Measurements from ENCODE around the gene APOF. TPM values are rescaled to one million over a fixed set of nuclear protein-coding genes. Genes with fewer than 3 reads are reported as not detected.

Gene APOF
- total and polyA plus RNA-seq, 9 of the 15 experiments (the other 6 are each of a cell fraction or from before 2014, with no cell fraction given) = 0.09 to 0.15 (median 0.12) TPM; not detected in 5

DNA sequence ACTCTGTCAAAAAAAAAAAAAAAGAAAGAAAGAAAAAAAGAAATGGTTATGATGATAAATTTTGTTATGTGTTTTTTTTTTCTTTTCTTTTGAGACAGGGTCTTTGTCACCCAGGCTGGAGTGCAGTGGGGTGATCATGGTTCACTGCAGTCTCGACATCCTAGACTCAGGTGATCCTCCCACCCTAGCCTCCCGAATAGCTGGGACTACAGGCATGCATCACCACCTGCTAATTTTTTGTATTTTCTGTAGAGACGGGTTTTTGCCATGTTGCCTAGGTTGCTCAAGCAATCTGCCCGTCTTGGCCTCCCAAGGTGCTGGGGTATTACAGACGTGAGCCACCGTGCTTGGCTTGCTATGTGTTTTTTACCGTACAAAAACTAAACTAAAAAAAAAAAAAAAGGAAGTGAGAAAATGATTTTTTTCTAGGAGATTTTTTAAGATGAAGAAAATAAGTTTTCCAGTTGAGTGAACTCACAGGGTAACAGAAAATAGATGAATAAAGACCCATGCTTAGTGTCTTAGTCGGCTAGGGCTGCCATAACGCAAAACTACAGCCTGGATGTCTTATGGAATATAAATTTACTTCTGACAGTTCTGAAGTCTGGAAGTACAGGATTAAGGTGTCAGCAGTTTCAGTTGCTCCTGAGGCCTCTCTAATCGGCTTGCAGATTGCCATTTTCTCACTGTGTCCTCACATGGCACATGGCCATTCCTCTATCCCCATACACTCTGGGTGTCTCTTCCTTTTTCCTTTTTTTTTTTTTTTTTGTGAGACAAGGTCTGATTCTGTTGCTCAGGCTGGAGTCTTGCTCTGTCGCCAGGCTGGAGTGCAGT is 13.2 kb upstream of the APOF start (continued):
- TF ChIP-seq, protein P1, sequence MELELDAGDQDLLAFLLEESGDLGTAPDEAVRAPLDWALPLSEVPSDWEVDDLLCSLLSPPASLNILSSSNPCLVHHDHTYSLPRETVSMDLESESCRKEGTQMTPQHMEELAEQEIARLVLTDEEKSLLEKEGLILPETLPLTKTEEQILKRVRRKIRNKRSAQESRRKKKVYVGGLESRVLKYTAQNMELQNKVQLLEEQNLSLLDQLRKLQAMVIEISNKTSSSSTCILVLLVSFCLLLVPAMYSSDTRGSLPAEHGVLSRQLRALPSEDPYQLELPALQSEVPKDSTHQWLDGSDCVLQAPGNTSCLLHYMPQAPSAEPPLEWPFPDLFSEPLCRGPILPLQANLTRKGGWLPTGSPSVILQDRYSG (tag; conservative IDR thresholded peaks at IDR 0.05; ENCODE audit: low read depth) = no peak
- TF ChIP-seq MAFF (IDR thresholded peaks at IDR 0.05; ENCODE audit: low read length) (peak; percentile 54), NR3C1 (CRISPR knock-in tag; IDR thresholded peaks at IDR 0.05) (no peak), HNRNPUL1 (IDR thresholded peaks at IDR 0.05; ENCODE audit: low read length) (no peak), FOXK2 (conservative IDR thresholded peaks at IDR 0.05 in 1 of 2, IDR thresholded peaks at IDR 0.05 in 1 of 2; ENCODE audit: low read depth in 2 of 2) (no peak), ZNF696 (CRISPR knock-in tag; conservative IDR thresholded peaks at IDR 0.05) (no peak), ZNF785 (CRISPR knock-in tag; IDR thresholded peaks at IDR 0.05) (no peak), KAT8 (IDR thresholded peaks at IDR 0.05; ENCODE audit: low read depth) (no peak), SRSF7 (optimal IDR thresholded peaks at IDR 0.05; ENCODE audit: low read depth, low read length) (no peak), KAT7 (CRISPR knock-in tag; IDR thresholded peaks at IDR 0.05; ENCODE audit: borderline replicate concordance) (no peak), NEUROD1 (IDR thresholded peaks at IDR 0.05; ENCODE audit: borderline replicate concordance, low read depth, low read length, partially characterized antibody) (no peak), STAT5A (IDR thresholded peaks at IDR 0.05; ENCODE audit: borderline replicate concordance, low read length) (0 out of 2 replicates have a peak, but pooled peaks have one; percentile 17), POLR2AphosphoS2 (IDR thresholded peaks at IDR 0.05; ENCODE audit: low read length) (no peak)
- TF ChIP-seq, protein P2, sequence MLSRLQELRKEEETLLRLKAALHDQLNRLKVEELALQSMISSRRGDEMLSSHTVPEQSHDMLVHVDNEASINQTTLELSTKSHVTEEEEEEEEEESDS (CRISPR knock-in tag; IDR thresholded peaks at IDR 0.05) = no peak
- TF ChIP-seq, protein P3, sequence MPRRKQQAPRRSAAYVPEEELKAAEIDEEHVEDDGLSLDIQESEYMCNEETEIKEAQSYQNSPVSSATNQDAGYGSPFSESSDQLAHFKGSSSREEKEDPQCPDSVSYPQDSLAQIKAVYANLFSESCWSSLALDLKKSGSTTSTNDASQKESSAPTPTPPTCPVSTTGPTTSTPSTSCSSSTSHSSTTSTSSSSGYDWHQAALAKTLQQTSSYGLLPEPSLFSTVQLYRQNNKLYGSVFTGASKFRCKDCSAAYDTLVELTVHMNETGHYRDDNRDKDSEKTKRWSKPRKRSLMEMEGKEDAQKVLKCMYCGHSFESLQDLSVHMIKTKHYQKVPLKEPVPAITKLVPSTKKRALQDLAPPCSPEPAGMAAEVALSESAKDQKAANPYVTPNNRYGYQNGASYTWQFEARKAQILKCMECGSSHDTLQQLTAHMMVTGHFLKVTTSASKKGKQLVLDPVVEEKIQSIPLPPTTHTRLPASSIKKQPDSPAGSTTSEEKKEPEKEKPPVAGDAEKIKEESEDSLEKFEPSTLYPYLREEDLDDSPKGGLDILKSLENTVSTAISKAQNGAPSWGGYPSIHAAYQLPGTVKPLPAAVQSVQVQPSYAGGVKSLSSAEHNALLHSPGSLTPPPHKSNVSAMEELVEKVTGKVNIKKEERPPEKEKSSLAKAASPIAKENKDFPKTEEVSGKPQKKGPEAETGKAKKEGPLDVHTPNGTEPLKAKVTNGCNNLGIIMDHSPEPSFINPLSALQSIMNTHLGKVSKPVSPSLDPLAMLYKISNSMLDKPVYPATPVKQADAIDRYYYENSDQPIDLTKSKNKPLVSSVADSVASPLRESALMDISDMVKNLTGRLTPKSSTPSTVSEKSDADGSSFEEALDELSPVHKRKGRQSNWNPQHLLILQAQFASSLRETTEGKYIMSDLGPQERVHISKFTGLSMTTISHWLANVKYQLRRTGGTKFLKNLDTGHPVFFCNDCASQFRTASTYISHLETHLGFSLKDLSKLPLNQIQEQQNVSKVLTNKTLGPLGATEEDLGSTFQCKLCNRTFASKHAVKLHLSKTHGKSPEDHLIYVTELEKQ (CRISPR knock-in tag; IDR thresholded peaks at IDR 0.05) = no peak
- TF ChIP-seq, protein P4, sequence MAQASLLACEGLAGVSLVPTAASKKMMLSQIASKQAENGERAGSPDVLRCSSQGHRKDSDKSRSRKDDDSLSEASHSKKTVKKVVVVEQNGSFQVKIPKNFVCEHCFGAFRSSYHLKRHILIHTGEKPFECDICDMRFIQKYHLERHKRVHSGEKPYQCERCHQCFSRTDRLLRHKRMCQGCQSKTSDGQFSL (CRISPR knock-in tag; IDR thresholded peaks at IDR 0.05) = no peak
- TF ChIP-seq, protein P4 (tag; IDR thresholded peaks at IDR 0.05) = no peak
- TF ChIP-seq, protein P5, sequence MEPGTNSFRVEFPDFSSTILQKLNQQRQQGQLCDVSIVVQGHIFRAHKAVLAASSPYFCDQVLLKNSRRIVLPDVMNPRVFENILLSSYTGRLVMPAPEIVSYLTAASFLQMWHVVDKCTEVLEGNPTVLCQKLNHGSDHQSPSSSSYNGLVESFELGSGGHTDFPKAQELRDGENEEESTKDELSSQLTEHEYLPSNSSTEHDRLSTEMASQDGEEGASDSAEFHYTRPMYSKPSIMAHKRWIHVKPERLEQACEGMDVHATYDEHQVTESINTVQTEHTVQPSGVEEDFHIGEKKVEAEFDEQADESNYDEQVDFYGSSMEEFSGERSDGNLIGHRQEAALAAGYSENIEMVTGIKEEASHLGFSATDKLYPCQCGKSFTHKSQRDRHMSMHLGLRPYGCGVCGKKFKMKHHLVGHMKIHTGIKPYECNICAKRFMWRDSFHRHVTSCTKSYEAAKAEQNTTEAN (CRISPR knock-in tag; IDR thresholded peaks at IDR 0.05) = no peak
- TF ChIP-seq, protein P6, sequence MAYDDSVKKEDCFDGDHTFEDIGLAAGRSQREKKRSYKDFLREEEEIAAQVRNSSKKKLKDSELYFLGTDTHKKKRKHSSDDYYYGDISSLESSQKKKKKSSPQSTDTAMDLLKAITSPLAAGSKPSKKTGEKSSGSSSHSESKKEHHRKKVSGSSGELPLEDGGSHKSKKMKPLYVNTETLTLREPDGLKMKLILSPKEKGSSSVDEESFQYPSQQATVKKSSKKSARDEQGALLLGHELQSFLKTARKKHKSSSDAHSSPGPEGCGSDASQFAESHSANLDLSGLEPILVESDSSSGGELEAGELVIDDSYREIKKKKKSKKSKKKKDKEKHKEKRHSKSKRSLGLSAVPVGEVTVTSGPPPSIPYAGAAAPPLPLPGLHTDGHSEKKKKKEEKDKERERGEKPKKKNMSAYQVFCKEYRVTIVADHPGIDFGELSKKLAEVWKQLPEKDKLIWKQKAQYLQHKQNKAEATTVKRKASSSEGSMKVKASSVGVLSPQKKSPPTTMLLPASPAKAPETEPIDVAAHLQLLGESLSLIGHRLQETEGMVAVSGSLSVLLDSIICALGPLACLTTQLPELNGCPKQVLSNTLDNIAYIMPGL (CRISPR knock-in tag; IDR thresholded peaks at IDR 0.05) = no peak

All from K562 (cell line).